ENCODE results near the gene NOD2.

The NOD2 gene

GRCh38 chr16:50721549-50722404 lies 28.4 kb downstream of the NOD2 start:
- TF ChIP-seq, protein P1, sequence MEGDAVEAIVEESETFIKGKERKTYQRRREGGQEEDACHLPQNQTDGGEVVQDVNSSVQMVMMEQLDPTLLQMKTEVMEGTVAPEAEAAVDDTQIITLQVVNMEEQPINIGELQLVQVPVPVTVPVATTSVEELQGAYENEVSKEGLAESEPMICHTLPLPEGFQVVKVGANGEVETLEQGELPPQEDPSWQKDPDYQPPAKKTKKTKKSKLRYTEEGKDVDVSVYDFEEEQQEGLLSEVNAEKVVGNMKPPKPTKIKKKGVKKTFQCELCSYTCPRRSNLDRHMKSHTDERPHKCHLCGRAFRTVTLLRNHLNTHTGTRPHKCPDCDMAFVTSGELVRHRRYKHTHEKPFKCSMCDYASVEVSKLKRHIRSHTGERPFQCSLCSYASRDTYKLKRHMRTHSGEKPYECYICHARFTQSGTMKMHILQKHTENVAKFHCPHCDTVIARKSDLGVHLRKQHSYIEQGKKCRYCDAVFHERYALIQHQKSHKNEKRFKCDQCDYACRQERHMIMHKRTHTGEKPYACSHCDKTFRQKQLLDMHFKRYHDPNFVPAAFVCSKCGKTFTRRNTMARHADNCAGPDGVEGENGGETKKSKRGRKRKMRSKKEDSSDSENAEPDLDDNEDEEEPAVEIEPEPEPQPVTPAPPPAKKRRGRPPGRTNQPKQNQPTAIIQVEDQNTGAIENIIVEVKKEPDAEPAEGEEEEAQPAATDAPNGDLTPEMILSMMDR (conservative IDR thresholded peaks at IDR 0.05; ENCODE audit: low read depth, low read length), result no peak
- no peak overlapping the region for H3K4me3 ChIP-seq (ENCODE audit: low read depth, low read length)
- no peak for DNase-seq (ENCODE audit: low read depth)

GRCh38 chr16:50722405-50722737 lies 29.0 kb downstream of the NOD2 start:
- TF ChIP-seq, protein P1 (conservative IDR thresholded peaks at IDR 0.05; ENCODE audit: low read depth, low read length), result no peak
- no peak for DNase-seq (ENCODE audit: low read depth)

DNA sequence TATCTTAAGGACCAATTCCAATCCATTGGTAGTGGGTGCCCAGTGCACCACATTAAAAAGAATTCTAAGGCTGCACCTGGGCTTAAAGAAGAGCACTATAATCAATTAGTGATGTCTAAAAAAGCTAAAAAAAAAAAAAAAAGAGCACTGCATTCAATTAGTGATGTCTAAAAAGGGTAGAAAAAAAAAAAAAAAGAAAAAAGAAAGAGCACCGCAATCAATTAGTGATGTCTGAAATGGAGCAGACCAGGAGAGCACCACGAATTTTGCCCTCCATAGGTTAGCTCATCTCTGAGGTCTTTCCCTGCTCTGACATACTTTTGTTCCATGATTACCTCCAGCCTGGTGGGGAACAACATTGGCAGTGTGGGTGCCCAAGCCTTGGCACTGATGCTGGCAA lies 29.6 kb downstream of the NOD2 start:
- no peak for DNase-seq (ENCODE audit: low read depth)
- TF ChIP-seq, protein P1 (conservative IDR thresholded peaks at IDR 0.05; ENCODE audit: low read depth, low read length), result no peak
- H3K4me3 ChIP-seq (ENCODE audit: low read depth, low read length), result no peak overlapping the region

More at GRCh38 chr16:50722405-50722737, 29.0 kb downstream of the NOD2 start:
- H3K4me3 ChIP-seq (ENCODE audit: low read depth, low read length), result no peak overlapping the region

DNA sequence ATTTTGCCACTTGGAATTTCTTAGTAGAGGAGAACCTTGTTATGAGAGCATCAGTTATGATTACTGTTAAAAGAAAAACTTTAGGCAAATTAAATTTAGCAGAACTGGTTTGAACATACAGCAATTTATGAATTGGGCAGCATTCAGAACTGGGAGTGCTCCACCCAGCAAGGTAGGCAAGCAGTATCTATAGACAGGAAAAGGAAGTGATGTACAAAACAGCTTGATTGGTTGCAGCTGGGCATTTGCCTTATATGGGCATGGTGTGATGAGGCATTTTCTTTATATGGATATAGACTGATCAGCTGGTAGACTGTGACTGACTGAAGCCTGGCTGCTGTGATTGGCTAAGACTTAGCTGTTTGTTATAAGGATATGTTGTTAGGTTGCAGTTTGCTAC lies 30.9 kb downstream of the NOD2 start:
- H3K4me3 ChIP-seq (ENCODE audit: low read depth, low read length), result no peak overlapping the region
- DNase-seq (ENCODE audit: low read depth), result no peak
- TF ChIP-seq, protein P1 (conservative IDR thresholded peaks at IDR 0.05; ENCODE audit: low read depth, low read length), result no peak

- TF ChIP-seq, protein P1 (conservative IDR thresholded peaks at IDR 0.05; ENCODE audit: low read depth, low read length), result no peak
- no peak for DNase-seq (ENCODE audit: low read depth)
- H3K4me3 ChIP-seq (ENCODE audit: low read depth, low read length), result no peak overlapping the region
These were observed 38.0 kb downstream of the NOD2 start for GRCh38 chr16:50731130-50731988.

DNA sequence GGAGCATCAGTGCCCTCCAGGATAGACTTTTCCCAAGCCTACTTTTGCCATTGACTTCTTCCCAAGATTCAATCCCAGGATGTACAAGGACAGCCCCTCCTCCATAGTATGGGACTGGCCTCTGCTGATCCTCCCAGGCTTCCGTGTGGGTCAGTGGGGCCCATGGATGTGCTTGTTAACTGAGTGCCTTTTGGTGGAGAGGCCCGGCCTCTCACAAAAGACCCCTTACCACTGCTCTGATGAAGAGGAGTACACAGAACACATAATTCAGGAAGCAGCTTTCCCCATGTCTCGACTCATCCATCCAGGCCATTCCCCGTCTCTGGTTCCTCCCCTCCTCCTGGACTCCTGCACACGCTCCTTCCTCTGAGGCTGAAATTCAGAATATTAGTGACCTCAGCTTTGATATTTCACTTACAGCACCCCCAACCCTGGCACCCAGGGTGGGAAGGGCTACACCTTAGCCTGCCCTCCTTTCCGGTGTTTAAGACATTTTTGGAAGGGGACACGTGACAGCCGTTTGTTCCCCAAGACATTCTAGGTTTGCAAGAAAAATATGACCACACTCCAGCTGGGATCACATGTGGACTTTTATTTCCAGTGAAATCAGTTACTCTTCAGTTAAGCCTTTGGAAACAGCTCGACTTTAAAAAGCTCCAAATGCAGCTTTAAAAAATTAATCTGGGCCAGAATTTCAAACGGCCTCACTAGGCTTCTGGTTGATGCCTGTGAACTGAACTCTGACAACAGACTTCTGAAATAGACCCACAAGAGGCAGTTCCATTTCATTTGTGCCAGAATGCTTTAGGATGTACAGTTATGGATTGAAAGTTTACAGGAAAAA lies 38.8 kb downstream of the NOD2 start:
- TF ChIP-seq, protein P1 (conservative IDR thresholded peaks at IDR 0.05; ENCODE audit: low read depth, low read length), result no peak
- H3K4me3 ChIP-seq (ENCODE audit: low read depth, low read length), result no peak overlapping the region
- DNase-seq (ENCODE audit: low read depth), result no peak

All from choroid plexus epithelial cell (primary cell).